ENCODE data around the gene MTM1.

Gene MTM1

DNA sequence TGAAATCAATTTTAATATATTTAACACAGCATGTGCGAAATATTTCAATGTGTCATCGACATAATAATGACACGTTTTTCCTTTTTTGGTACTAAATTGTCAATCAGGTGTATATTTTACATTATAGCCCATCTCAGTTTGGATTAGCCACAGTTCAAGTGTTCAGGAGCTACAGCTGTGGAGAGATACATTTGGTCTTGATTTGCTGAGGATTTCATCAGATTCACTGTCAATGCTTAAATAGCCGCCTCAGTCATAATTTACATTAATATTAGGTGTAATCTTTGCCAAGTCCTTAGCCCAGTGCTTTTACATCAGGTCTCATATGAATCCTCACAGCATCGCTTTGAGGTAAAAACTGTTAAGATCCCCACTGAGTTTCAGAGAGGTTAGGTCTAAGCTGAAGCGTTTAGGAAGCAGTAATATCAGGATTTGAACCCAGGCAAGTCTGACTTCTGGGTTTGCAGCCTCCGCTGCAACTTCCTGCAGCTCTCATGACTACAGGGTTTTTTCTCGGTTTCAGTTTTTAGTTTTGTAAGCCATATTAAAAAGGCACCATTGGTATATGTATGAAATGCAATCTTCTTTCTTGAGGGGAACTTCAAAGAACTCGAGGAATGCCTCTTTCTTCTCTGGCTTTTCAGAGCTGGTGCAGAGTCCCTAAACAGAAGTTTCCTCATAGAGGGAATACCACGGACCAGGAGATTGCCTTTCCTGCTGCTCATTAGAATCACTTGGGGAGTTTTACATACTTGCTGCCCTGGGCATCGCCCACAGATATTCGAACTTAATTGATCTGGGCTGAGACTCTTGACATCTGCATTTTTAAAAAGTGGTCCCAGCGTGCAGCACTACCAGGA lies 6.4 kb downstream of the MTM1 start:
- in situ Hi-C loops (cut with MboI; ENCODE audit: low pct_unique_long_range_greater_than_20kb, low sequenced_read_pairs, unreplicated experiment): loop anchor here (25.0 kb wide), 1 partner anchor 612 kb away; no protein-coding TSS in a partner anchor
- TF ChIP-seq, protein P1, sequence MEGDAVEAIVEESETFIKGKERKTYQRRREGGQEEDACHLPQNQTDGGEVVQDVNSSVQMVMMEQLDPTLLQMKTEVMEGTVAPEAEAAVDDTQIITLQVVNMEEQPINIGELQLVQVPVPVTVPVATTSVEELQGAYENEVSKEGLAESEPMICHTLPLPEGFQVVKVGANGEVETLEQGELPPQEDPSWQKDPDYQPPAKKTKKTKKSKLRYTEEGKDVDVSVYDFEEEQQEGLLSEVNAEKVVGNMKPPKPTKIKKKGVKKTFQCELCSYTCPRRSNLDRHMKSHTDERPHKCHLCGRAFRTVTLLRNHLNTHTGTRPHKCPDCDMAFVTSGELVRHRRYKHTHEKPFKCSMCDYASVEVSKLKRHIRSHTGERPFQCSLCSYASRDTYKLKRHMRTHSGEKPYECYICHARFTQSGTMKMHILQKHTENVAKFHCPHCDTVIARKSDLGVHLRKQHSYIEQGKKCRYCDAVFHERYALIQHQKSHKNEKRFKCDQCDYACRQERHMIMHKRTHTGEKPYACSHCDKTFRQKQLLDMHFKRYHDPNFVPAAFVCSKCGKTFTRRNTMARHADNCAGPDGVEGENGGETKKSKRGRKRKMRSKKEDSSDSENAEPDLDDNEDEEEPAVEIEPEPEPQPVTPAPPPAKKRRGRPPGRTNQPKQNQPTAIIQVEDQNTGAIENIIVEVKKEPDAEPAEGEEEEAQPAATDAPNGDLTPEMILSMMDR (IDR thresholded peaks at IDR 0.05; ENCODE audit: extremely low read depth, insufficient read depth, missing control alignments): no peak
- DNase-seq (ENCODE audit: low spot score): no peak

DNA sequence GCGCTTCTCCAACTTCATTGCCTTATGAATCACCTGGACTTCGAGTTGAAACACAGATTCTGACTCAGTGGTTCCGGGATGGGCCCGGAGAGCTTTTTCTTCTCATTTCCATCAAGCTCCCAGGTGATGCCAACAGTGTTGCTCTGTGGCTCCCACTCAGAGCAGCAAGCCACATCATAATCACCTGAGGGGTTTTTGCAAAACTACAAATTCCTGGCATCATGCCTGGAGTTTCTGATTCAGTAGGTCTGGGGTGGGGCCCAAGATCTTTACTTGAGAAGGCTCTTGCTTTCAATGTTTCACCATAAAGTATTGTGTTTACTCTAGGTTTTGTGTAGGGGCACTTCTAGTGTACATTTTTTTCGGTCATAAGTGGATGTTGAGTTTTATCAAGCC lies 7.0 kb downstream of the MTM1 start:
- DNase-seq (ENCODE audit: low spot score): no peak
- in situ Hi-C loops (cut with MboI; ENCODE audit: low pct_unique_long_range_greater_than_20kb, low sequenced_read_pairs, unreplicated experiment): loop anchor here (25.0 kb wide), 1 partner anchor 613 kb away; no protein-coding TSS in a partner anchor
- TF ChIP-seq, protein P1 (IDR thresholded peaks at IDR 0.05; ENCODE audit: extremely low read depth, insufficient read depth, missing control alignments): no peak

DNA sequence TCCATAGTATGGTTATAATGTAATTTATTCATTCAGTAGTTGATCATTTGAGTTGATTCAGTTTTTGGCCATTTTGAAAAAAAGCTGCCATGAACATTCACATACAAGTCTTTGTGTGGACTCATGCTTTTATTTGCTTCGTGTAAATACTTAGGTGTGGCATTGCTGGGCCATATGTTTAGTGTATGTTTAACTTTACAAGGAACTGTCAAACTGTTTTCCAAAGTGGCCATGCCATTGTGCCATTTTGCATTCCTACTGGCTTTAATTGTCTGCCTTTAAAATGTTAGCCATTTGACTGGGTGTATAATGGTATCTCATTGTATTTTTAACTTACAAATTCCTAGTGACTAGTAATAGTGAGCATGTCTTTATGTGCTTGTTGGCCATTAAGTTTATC lies 8.8 kb downstream of the MTM1 start:
- TF ChIP-seq, protein P1 (IDR thresholded peaks at IDR 0.05; ENCODE audit: extremely low read depth, insufficient read depth, missing control alignments): no peak
- in situ Hi-C loops (cut with MboI; ENCODE audit: low pct_unique_long_range_greater_than_20kb, low sequenced_read_pairs, unreplicated experiment): loop anchor here (25.0 kb wide), 1 partner anchor 615 kb away; no protein-coding TSS in a partner anchor
- no peak for DNase-seq (ENCODE audit: low spot score)

DNA sequence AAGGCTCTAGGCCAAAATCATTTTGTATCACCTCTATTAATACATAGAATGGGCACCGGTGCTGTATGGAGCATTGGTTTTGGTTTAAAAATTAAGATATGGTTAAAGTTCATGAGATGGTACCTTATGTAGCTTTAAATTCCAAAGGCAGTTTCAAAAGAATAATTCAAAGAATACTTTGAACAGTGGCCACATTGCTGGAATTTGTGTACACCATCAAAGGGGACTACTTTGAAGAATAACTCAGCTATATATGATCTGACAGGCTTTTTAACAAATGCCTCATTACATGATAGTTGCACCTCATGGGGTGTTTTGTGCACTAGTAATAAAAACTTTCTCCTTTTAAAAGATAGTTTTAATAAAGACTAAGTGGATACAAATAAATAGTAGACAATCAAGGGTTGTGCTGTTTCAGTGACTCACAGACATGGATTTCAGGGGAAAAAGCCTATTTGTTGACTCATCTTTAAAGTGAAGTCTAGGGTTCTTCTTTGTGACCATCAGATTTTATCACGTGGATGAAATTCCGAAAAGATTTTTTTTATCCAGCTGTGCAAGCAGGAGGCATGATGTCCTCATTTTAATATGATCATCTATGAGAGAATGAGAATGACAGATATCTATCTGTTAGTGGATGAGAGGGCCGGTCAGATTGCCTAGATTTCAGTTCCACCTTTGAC lies 12.8 kb downstream of the MTM1 start:
- TF ChIP-seq, protein P1 (IDR thresholded peaks at IDR 0.05; ENCODE audit: extremely low read depth, insufficient read depth, missing control alignments): no peak
- DNase-seq (ENCODE audit: low spot score): no peak
- in situ Hi-C loops (cut with MboI; ENCODE audit: low pct_unique_long_range_greater_than_20kb, low sequenced_read_pairs, unreplicated experiment): loop anchor here (25.0 kb wide), 1 partner anchor 619 kb away; no protein-coding TSS in a partner anchor

DNA sequence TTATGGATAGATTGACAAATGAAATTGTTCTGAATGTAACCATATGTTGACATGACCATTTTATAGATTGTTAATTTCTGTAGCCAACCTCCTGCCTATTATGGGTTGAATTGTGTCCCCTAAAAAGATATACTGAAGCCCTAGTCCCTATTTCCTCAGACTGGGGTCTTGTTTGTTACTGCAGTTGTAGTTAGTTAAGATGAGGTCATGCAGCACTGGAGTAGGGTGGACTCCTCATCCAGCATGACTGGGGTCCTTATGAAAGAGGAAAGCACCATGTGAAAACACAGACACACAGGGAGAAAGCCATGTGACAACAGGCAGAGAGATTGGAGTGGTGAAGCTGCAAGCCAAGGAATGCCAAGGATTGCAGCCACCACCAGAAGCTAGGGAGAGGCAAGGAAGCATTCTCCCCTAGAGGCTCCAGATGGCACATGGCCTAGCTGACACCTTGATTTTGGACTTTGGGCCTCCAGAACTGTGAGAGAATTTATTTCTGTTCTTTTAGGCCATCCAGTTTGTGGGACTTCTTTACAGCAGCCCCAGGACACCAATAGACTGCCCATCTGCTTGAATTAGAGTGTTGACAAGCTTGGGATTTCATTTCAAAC lies 14.0 kb downstream of the MTM1 start:
- in situ Hi-C loops (cut with MboI; ENCODE audit: low pct_unique_long_range_greater_than_20kb, low sequenced_read_pairs, unreplicated experiment): loop anchor here (25.0 kb wide), 1 partner anchor 620 kb away; no protein-coding TSS in a partner anchor
- TF ChIP-seq, protein P1 (IDR thresholded peaks at IDR 0.05; ENCODE audit: extremely low read depth, insufficient read depth, missing control alignments): no peak
- no peak for DNase-seq (ENCODE audit: low spot score)
